ENCODE measurements around the gene SGIP1.

The SGIP1 gene, protein sequence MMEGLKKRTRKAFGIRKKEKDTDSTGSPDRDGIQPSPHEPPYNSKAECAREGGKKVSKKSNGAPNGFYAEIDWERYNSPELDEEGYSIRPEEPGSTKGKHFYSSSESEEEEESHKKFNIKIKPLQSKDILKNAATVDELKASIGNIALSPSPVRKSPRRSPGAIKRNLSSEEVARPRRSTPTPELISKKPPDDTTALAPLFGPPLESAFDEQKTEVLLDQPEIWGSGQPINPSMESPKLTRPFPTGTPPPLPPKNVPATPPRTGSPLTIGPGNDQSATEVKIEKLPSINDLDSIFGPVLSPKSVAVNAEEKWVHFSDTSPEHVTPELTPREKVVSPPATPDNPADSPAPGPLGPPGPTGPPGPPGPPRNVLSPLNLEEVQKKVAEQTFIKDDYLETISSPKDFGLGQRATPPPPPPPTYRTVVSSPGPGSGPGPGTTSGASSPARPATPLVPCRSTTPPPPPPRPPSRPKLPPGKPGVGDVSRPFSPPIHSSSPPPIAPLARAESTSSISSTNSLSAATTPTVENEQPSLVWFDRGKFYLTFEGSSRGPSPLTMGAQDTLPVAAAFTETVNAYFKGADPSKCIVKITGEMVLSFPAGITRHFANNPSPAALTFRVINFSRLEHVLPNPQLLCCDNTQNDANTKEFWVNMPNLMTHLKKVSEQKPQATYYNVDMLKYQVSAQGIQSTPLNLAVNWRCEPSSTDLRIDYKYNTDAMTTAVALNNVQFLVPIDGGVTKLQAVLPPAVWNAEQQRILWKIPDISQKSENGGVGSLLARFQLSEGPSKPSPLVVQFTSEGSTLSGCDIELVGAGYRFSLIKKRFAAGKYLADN

DNA sequence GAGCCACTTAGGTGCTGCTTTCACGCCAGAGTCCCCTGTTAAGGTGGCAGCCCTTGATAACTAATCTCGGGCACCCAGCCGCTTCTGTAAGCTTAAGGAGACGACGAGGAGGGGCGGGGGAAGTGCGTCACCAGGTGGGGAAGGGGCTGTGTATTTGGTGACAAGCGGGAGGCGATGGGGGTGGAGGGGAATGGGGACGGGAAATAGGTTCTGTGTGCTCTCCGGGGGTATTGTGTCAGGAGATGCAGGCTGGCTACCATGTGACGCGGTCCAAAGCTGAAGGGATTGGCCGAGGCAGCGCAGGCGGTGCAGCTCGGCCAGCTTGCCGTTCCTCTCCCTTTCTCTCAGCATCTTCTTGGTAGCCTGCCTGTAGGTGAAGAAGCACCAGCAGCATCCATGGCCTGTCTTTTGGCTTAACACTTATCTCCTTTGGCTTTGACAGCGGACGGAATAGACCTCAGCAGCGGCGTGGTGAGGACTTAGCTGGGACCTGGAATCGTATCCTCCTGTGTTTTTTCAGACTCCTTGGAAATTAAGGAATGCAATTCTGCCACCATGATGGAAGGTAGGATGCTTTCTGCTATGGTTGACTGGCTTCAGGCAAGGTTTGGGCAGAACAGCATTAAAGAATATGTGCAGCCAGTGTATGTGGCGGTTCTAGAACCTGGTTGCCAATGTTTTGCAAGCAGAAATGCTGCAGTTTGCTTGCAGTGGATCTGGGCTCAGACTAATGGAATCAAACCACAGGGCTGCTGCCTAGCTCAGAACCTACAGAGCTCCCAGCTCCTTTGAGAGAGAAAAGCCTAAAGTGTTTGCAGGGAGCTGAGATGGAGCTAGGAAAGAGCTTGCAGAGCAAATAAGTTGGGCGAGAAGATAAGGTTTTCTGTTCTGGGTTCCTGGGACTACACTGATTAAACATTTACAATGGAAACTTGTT is at the start of gene SGIP1:
SGIP1 (plus strand) TSS at position 350 of the 937 bp plus-strand sequence; CDS start at position 556, 206 bp downstream.
- peak; percentile 6 for DNase-seq

DNA sequence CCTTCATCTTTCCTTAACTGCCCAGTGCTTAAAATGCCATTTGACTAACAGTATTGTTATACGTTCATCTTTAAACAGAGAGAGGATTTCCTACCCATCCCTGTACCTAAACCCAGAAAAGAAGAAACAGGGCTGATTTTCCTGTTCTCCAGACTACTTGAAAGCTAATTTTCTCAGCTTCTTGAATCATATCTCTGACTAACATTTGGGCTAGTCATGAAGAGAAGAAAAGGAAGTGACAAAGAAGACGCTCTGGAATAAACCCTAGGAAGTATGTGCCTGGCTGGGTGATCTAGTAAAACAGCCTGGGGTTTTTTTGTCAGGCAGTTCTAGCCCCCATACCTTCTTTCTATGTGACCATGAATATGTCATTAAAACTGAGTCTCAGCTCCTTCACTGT is 44.8 kb upstream of the SGIP1 start:
- DNase-seq = no peak

DNA sequence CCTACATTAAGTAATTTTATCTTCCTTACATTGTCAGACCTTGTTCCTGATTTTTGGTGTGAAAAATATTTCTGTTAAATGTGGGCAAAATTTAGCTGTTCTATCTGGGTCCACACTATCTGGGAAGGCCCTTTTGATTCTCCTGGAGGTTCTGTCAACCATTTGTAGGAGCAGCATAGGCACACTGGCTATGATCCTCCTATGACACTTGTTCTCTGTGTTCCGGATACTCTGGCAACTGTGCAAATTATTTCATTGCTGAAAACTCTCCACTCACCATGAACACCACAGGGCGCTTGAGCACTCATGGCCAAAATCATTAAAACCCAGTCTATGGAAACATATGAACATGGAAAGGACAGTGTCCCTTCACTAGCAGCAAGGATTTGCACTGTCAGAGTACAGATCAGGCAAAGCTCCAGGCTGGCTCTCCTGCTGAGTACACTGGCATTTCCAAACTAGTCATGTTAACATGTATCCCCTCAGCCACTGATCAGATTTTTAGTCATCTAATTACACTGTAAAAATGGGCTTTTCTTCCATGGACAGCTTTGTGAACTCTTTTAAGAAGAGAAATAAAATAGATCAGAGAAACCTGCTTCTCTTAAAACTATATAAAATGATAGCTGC is 43.9 kb upstream of the SGIP1 start:
- no peak for DNase-seq

DNA sequence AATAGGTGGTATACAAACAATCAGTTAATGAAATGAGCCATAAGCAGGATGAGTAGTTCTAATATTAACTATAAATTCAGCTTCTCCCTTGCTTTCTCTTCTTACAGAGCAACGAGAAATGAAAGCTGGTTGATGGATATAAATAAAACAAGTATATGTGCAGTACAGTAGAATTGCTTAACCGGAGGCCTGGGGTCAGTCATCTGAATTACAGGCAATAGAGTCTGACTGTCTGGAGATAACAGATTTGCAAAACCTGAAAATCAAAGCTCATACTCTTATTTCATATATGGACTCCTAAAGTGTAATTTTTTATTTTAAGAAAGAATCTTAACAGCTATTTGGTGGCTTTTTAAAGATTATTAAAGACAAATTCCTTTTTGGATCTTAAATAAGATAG is 43.1 kb upstream of the SGIP1 start:
- DNase-seq = no peak

DNA sequence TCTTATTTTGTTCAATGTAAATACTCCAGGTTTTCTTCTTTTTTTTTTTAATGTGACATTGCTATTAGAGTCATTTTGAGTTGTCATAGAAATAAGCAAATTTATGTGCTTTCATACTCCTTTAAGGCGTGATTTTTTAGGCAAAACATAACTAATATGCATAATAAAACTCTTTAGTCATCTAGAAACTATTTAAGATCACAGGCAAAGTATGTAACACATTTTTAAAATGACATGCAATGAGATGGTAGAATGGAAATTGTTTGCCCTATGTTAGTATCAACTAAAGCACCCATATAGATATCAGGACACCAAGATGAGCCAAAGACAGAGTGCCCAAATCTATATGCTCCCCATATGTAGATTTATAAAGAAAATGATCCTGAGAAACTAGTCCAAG is 41.5 kb upstream of the SGIP1 start:
- no peak for DNase-seq

DNA sequence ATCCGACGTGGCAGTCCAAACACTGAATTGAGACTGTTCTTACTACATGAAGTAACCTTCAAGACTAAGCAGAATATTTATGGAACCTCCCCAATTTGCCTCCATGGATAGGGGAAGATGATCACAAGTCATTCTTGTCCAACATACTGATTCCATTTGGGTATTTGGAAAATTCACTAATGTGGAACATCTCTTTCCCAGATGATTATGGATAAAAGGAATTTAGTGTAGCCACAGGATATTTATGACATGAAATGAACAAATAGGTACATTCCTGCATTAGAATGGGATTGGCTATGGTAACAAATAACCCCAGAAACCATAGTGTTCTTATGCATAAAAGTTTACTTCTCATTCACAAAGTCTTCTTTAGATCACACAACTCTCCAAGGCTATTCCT is 40.2 kb upstream of the SGIP1 start:
- DNase-seq = no peak

DNA sequence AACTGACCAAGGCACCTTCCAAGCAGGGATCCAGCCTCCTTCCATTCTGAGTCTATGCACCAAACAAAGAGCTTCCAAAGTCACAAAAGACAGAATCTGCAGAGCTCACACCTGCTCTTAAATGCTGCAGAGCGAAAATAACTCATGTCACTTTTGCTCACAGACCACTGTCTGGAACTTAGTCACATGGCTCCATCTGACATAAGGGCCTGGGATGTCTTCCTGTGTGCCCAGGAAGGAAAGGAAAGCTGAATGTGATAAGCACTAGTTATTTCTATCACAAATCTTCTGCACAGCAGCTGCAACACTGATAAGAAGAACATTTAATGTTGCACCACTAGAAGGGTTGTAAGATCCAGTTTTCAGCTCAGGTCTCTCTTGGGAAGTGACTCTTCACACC is 39.5 kb upstream of the SGIP1 start:
- no peak for DNase-seq

DNA sequence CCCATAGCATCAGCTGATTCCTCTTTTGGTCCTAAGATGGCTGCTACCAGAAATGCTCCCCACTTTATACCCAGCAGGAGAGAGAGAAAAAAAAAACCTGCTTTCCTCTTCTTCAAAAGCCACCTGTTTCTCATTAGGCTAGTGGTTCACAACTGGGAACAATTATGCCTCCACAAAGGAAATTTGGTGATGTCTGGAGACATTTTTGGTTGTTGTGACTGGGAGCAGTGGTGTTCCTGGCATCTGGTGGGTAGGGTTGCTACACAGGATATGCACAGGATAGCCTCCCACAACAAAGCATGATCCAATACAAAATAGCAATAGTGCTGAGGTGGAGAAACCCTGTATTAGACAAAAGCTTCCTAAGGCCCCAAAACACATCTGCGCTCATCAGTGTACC is 38.5 kb upstream of the SGIP1 start:
- no peak for DNase-seq

DNA sequence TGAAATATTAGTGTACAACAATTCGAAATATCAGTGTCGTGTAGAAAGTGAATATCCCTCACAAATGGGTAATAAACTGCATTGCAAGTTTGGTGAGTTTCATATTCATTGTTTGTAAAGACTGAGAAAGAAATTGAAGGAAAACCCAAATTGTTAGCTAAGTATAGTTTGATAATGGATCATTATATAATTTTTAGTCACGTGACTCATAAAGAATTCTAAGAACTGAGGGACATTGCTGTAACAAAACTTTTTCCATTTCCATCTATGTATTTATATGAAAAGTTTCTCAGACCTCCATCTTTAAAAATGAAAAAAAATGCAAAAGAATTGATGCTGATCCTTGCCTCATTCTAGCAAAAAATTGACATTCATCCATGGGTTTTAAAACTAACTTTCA is 36.0 kb upstream of the SGIP1 start:
- DNase-seq = no peak

DNA sequence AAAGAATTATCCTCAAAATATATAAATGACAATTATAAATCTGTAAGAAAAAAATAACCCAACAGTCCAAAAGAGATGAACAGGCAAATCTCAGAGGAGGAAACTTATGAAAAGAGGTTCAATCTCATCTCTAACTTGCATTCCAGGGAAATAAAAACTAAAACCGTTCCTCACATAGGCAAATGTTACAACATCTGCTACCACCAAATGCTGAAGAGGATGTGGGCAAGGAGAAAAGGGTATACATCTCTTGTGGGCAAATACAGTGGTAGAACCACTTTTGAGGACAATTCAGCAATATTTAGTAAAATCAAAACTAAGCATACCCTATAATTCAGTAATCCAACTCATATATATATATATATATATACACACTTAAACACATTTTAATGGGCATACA is 33.7 kb upstream of the SGIP1 start:
- DNase-seq = no peak

DNA sequence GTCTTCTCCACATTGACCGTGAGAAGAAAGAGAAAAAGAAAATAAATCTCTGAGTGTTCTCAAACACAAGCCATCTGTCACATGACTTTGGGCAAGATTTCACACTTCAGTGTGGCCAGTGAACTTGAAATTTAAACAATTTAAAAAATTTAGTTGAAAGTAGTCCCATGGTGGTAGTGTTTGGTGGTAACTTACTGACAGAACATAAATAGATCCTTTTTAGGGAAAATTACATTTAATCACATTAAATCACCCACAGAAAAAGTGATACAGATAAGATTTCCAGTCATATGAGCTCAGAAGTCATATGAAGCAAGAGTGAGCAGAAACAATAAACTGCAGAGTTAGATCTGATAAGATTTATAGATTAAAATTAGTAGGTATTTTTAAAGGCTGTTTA is 31.9 kb upstream of the SGIP1 start:
- DNase-seq = no peak

DNA sequence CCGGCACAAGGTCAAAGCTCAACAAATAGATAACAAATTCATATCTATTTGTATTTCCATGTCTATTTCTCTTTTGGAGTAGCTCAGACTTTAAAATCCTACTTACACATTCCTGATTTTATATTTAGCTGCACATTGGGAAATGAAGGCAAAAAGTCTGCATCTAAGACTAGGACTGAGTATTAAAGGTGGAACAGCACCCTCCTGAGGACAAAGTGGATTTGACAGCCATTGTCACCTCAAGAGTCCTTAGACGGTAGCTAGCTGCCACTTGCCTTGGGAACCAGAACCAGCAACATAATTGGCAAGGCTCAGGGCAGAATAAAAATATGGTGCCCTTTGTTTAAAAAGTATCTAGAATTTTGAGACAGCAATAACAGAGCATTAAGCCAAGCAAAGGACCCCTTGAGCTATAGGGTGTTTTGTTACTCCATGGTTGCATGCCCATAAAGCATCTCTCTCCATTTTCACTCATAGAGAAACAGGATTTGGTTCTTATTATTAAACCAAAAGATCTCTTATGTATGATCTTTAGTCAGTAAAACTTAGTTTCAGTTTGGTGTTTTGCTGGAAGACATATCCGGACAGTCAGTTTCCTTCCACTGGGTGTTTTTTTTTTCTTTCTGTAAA is 30.0 kb upstream of the SGIP1 start:
- peak; percentile 51 for DNase-seq

DNA sequence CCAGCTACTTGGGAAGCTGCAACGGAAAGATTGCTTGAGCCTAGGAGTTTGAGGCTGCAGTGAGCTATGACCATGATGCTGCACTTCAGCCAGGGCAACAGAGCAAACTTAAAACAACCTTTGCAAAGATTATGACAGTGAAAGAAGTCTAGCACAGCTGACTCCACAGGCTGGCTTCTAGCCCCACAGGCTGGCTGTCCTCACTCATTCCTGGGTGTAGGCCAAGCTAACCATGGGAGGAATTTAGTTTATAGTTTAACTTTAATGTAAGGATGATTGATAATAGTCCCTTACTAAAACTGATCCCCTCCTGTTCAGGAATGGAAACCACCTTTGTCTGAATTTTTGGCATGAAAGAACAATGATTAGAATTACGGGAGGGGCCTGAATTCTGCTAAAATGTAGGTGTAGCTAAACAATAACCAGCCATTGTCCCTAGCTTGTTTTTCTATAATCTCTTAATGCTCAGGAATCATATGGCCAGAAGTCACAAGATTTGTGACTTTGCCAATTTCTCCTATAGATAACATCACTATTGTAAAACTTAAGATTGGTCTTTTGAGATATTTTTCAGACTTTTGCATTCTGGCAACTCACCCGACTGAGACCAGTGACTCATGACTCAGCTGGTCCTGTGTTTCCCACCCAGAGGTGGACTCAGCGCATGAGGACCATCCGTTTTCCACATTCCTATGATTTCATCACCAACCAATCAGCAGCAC is 28.1 kb upstream of the SGIP1 start:
- DNase-seq = no peak

DNA sequence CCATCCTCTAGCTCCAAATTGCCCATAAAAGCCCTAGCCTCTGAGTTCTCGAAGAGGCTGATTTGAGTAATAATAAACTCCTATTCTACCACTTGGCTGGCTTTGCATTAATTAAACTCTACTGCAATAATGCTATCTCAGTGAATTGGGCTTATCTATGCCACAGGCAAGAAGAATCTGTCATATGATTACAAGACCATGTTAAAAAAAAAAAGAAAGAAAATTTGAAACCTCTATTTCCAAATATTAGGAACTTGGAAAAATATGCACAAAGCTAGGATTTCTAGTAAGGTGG is 27.6 kb upstream of the SGIP1 start:
- no peak for DNase-seq

DNA sequence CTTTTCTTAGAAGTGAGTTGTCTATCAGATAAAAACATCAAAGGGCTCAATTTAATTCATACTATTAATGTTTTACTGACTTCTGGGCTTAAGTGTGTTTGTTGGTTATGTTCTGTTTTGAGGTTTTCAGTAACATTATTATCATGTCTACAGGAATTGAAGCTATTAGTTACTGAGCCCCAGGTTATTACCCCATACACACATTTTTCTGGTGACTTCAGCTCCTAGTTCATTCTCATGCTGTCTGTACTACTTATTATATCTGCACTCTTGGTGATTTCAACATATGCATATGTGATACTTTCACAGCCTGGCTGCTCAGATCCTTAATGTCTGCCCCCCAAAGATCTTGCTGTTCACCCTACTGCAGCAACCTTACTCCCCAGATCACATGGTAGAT is 27.0 kb upstream of the SGIP1 start:
- no peak for DNase-seq

DNA sequence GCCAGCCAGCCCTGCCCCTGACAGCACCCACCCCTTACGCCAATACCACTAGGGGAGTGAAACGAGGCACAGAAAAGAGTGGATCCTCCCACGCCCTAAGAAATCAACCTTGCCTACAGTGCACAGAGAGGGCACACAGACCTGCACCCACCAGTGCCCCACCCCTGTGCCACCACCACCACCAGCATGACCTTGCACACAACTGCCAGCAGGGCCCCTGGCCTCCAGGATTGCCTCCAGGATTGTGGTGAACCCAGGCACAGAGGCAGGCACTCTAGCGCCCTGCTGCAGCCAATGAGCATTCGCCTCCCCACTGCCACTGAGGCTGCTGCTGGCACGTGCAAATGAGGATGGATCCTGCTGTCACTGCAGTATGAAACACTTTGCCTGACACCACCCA is 23.5 kb upstream of the SGIP1 start:
- DNase-seq = no peak

DNA sequence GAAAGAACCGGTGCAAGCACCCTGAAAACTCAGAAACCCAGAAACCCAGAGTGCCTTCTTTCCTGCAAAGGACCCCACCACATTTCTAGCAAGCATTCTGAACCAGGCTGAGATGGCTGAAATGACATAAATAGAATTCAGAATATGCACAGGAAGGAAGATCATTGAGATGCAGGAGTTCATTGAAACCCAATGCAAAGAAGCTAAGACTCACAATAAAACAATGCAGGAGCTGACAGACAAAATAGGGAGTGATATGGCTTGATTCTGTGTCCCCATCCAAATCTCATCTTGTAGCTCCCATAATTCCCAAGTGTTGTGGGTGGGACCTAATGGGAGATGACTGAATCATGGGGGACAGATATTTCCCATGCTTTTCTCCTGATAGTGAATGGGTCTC is 22.8 kb upstream of the SGIP1 start:
- DNase-seq = no peak

DNA sequence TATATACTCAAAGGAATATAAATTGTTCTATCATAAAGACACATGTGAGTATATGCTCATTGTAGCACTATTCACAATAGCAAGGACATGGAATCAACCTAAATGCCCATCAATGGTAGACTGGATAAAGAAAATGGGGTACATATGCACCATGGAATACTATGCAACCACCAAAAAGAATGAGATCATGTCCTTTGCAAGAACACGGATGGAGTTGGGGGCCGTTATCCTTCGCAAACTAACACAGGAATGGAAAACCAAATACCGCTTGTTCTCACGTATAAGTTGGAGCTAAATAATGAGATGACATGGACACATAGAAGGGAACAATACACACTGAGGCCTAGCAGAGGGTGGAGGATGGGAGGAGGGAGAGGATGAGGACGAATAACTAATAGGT is 16.0 kb upstream of the SGIP1 start:
- no peak for DNase-seq

DNA sequence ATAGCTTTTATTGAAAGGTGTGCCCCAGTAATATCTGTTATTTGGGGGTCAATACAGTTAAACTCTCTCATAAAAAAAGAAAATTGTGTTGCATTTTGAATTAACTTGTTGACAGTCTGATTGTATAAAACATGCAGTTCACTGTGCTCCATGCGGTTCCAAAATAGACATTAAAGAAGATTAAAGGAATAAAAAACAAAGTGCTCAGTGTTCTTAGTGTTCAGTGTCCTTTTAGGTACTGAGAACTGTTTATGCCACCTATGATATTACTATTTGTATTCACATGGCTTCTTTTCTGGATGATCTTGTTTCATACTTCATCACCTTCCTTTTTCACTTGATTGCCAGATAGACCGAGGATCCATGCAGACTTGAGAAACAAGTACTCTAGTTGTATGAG is 15.3 kb upstream of the SGIP1 start:
- no peak for DNase-seq

DNA sequence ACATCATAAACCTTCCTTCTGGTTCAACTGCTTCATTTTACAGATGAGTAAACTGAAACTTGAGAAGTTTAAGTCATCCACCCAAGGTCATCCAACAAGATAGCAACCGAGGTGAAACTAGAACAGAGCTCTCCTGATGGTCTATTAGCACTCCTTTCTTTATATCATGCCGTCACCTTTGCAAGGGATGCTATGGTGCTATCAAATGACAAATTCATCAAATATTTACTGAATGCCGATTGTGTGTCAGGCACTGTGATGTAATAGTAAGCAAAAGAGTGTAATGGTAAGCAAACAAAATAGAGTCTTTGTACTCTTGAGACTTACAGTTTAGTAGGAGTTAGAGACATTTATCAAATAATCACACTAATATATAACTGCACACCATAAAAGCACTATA is 14.0 kb upstream of the SGIP1 start:
- no peak for DNase-seq

DNA sequence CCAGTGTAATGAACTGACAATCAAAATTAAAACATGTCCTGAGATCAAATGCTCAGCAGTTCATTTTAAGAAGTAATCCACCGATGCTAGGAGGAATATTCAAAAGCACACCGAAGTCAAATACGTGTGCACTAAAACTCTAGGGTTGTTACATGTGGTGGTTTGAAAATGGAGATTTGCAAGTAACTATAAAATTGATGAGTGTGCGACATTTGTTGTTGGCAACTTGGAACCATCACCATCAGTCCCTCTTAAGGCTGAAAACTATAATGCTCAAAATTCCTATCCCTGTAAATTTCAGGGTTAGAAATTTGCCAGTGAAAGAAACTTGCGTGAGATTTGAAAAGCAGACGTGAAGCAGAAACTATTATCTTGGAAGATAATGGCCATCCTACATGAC is 13.3 kb upstream of the SGIP1 start:
- DNase-seq = no peak
